Midbrain (tissue), 1 donor: ENCODE results near the gene ZNF316.

Experiments used
- DNase-seq: peaks from one replicate; lab custom pipeline; 2025; lab: John Stamatoyannopoulos, UW

The ZNF316 gene

GRCh38 chr7:6691103-6691502, 54.0 kb downstream of the ZNF316 start:
- DNase-seq, result no peak

GRCh38 chr7:6691609-6692106, 54.5 kb downstream of the ZNF316 start:
- no peak for DNase-seq

GRCh38 chr7:6700793-6701192, 63.7 kb downstream of the ZNF316 start:
- no peak for DNase-seq

- no peak for DNase-seq
These were observed 64.7 kb downstream of the ZNF316 start for GRCh38 chr7:6701860-6702259.
